Kidney epithelial cell (primary cell): ENCODE measurements around the gene AVPR1B. TPM values are rescaled to one million over a fixed set of nuclear protein-coding genes. Genes with fewer than 3 reads are reported as not detected.

Source experiments
- DNase-seq: peaks from one replicate; pipeline ENCODE4 v3.0.0-alpha.2; 2010; ENCODE audit warnings: low read depth
- H3K27me3 ChIP-seq: 2 replicates; pipeline ENCODE4 v1.6.0; 2011; ENCODE audit warnings: low read length; ENCODE audit not compliant: control insufficient read depth, insufficient read depth
- H3K36me3 ChIP-seq: 2 replicates; pipeline ENCODE4 v1.5.1; 2011; ENCODE audit warnings: low read length; ENCODE audit not compliant: control insufficient read depth, insufficient read depth
- H3K4me3 ChIP-seq: 2 replicates; pipeline ENCODE4 v1.5.1; 2011; ENCODE audit warnings: low read depth, mild to moderate bottlenecking, control low read depth, low read length
- CTCF ChIP-seq: IDR thresholded peaks from 2 replicates; pipeline ENCODE4 v1.5.1; 2011; ENCODE audit warnings: mild to moderate bottlenecking, moderate library complexity, low read length, control low read depth, inconsistent platforms; ENCODE audit not compliant: insufficient read depth, poor library complexity, severe bottlenecking
- total RNA-seq: library from RNA; depleted of rRNA; stranded (reverse); fragments of >200 nt; gene quantifications from 2 replicates; pipeline ENCODE4 v1.2.3, GENCODE V29; 2015

AVPR1B gene
- total RNA-seq, 1 donor from 2014 or later = not detected

DNA sequence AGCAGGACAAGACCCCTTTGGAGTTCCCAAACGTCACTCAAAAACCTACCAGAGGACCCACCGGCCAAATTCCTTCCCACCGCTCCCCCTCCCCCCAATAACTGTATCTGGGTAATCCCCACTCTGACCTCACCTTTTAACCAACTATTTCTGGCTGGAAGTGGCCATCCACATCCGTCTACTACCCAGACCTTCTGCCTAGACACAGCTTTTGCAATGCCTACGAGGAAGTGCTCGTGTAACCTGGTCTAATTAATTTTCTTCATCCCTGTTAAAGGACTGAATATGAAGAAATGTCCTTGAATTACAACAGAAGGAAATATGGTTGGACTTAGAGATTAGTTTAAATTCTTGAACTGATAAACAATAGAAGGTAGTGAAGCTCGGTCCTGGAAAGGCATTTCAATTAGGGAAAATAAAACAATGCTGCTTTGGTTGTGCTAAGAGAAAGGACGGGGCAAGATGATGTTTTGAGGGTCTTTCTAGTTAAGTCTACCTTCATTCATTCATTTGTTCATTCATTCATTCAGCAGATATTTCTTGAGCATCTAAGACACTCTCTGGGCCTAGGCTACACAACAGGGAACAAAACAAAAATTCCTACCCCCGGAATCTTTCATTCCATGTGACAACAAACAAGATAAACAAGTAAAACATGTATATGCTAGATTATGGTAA lies 18.8 kb downstream of the AVPR1B start:
- no peak overlapping the region for H3K4me3 ChIP-seq
- no peaks in the 10 kb centered on the region for H3K27me3 ChIP-seq
- no peak for TF ChIP-seq CTCF
- no peaks in the 10 kb centered on the region for H3K36me3 ChIP-seq
- no peak for DNase-seq

GRCh38 chr1:206097381-206097780 lies 19.8 kb downstream of the AVPR1B start:
- Histone ChIP-seq H3K27me3 (no peaks in the 10 kb centered on the region), H3K4me3 (no peak overlapping the region), H3K36me3 (no peaks in the 10 kb centered on the region)
- no peak for TF ChIP-seq CTCF
- no peak for DNase-seq

DNA sequence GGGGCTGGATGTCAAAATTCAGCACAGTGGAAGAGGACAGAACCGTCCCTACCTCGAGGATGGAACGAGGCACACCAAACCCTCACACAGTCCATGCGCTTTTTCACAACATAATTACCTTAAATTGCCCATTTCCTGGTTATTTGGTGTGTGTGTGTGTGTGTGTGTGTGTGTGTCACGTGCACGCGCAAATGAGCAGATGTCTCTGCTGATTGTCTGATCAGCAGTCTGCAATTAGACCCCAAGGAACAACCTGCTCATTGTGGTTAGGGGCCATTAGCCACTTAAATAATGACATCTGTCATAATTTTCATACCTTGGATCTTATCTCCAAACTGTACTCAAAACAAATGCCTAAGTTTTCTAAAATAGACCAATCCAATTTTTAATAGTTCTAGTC lies 23.2 kb downstream of the AVPR1B start:
- no peak for DNase-seq
- no peak for TF ChIP-seq CTCF
- no peaks in the 10 kb centered on the region for H3K27me3 ChIP-seq
- H3K36me3 ChIP-seq = no peaks in the 10 kb centered on the region
- H3K4me3 ChIP-seq = no peak overlapping the region

DNA sequence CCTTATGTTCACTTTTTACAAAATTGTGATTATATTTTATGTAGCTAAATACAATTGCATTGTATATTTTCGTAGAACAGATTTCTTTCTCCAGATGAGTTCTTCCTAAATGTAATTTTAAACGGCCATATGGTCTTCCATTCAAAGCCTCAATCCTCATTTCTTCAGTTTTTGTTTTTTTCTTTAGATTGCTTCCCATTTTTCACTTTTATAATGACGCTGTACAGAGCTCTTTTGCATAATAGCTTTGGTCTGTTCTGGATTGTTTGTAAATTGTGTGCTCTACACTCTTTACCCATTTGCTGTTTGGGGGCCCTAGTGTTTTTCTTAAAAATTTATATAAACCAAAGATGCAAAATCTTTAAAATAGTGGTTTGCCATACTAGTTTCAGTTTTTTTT lies 27.8 kb downstream of the AVPR1B start:
- DNase-seq = no peak
- H3K27me3 ChIP-seq = no peaks in the 10 kb centered on the region
- TF ChIP-seq CTCF = no peak
- H3K36me3 ChIP-seq = no peaks in the 10 kb centered on the region
- no peak overlapping the region for H3K4me3 ChIP-seq

DNA sequence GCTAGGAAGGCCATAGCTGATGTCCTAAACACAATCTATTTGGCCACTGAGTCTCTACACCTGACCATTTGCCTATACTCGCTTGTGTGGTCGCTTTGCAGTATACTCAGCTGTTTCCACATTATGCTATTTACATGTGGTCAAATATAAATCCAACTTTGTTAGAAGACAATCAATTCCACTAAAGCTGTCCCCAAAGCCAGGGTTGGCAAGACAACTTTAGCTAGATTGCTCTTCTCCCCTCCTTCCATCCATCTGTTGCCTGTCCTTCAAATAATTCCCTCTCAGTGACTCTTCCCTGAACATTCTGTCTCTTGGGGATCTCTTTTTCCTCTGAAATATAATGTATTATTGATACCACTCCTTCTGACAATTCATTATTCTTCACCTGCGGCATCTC lies 30.1 kb downstream of the AVPR1B start:
- no peak for TF ChIP-seq CTCF
- Histone ChIP-seq H3K4me3 (no peak overlapping the region), H3K36me3 (no peaks in the 10 kb centered on the region), H3K27me3 (no peaks in the 10 kb centered on the region)
- DNase-seq = no peak

DNA sequence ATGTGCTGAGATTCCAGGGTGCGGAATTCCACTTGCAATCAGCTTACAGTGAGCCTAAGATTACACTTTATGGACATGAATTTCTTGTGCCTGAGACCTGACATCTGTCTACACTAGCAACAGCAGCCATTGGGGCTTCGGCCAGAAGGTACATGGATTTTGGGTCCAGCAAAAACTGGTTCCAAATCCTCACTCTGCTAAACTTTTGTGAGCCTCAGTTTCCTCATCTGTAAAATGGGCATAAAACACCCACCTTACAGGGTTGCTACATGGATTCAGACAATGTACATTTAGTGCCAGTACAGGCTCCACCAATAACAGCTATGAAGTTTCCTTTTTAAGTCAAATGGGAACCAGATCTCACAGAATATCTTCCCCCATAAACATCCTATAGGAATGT lies 33.4 kb downstream of the AVPR1B start:
- Histone ChIP-seq H3K27me3 (no peaks in the 10 kb centered on the region), H3K36me3 (no peaks in the 10 kb centered on the region), H3K4me3 (no peak overlapping the region)
- no peak for TF ChIP-seq CTCF
- no peak for DNase-seq
